HepG2 (cell line): ENCODE results near the gene MAPK11. TPM values are rescaled to one million over a fixed set of nuclear protein-coding genes. Genes with fewer than 3 reads are reported as not detected.

Experiments used
- ATAC-seq: fragments of 200-7000 bp; cut with Tn5 transposase; 3 replicates; pipeline ENCODE4 v1.9.1; 2020; ENCODE audit warnings: mild to moderate bottlenecking, moderate library complexity
- BruUV-seq: library from RNA; stranded (reverse); fragments of 400-500 nt; replicated peaks from 2 replicates; lab custom pipeline; 2021; lab: Mats Ljungman, UMichigan
- CTCF ChIA-PET: fragments of 300-600 bp; formaldehyde crosslinking; extraction: SDS; loops from one replicate; lab custom pipeline; 2021; ENCODE audit warnings: low total read pairs, inconsistent platforms, low intra/inter-chr PET ratio; lab: Yijun Ruan, JAX
- POLR2A ChIA-PET: fragments of 350-600 bp; sonication (Branson Sonifier 250); formaldehyde crosslinking; loops from one replicate; lab custom pipeline; 2020; ENCODE audit warnings: antibody characterized with exemption, inconsistent platforms; lab: Yijun Ruan, JAX
- DNase-seq: peaks from one replicate; pipeline ENCODE4 v3.0.0-alpha.2; 2015; ENCODE audit warnings: low spot score
- FAIRE-seq: peaks from 3 replicates; lab custom pipeline; 2011; peaks lifted over from hg19 to GRCh38; lab: Jason Lieb, UNC
- H2AFZ ChIP-seq: one replicate; pipeline ENCODE4 v1.6.1; 2011; ENCODE audit warnings: low read length, inconsistent platforms
- H3K27ac ChIP-seq: fragments of 300-600 bp; 3 replicates; pipeline ENCODE4 v1.8.0; 2011; ENCODE audit warnings: mixed run types, mild to moderate bottlenecking, mixed read lengths, low read length, inconsistent platforms; ENCODE audit not compliant: insufficient read depth; ENCODE audit errors: extremely low read length
- H3K27me3 ChIP-seq, 2 experiments: fragments of 200-600 bp in 1 of 2; 2 replicates in 1 of 2; 3 replicates in 1 of 2; pipeline versions ENCODE4 v1.6.0 to v1.8.0; 2011; ENCODE audit warnings: low read length in 2 of 2, mild to moderate bottlenecking in 2 of 2, moderate library complexity in 2 of 2, inconsistent platforms in 1 of 2; ENCODE audit not compliant: insufficient read depth in 2 of 2, control insufficient read depth in 1 of 2
- H3K36me3 ChIP-seq, 2 experiments: fragments of 200-600 bp in 1 of 2; replicated peaks in 1 of 2; 2 replicates in 1 of 2; 3 replicates in 1 of 2; pipeline versions ENCODE4 v1.5.1 to v1.8.0; 2011; ENCODE audit warnings: low read length in 2 of 2, inconsistent platforms in 1 of 2; ENCODE audit not compliant: insufficient read depth in 2 of 2, control insufficient read depth in 1 of 2
- H3K4me1 ChIP-seq: 2 replicates; pipeline ENCODE4 v1.5.1; 2012; ENCODE audit warnings: low read length, inconsistent platforms; ENCODE audit not compliant: insufficient read depth
- H3K4me2 ChIP-seq: 2 replicates; pipeline ENCODE4 v1.6.0; 2011; ENCODE audit warnings: low read depth, low read length, inconsistent platforms
- H3K4me3 ChIP-seq, 3 experiments: fragments of 200-600 bp in 1 of 3; sonication (generic), shearing (Covaris generic) in 1 of 3; replicated peaks in 1 of 3; 2 replicates each; pipeline ENCODE4 v1.5.1; 2011 to 2016; ENCODE audit warnings: low read length in 3 of 3, inconsistent platforms in 2 of 3, low read depth in 2 of 3, mild to moderate bottlenecking in 2 of 3, control low read depth in 1 of 3, mixed read lengths in 1 of 3; ENCODE audit not compliant: insufficient read depth in 1 of 3
- H3K79me2 ChIP-seq: one replicate; pipeline ENCODE4 v1.6.1; 2011; ENCODE audit warnings: low read length, inconsistent platforms; ENCODE audit not compliant: insufficient read depth
- H3K9ac ChIP-seq: 2 replicates; pipeline ENCODE4 v1.6.0; 2011; ENCODE audit warnings: mild to moderate bottlenecking, low read depth, low read length, inconsistent platforms; ENCODE audit not compliant: insufficient read depth
- H3K9me3 ChIP-seq: 2 replicates; pipeline ENCODE4 v1.5.1; 2012; ENCODE audit warnings: mild to moderate bottlenecking, low read length
- H4K20me1 ChIP-seq: 2 replicates; pipeline ENCODE4 v1.6.0; 2011; ENCODE audit warnings: inconsistent platforms, mild to moderate bottlenecking, low read length, moderate library complexity; ENCODE audit not compliant: insufficient read depth
- CTCF ChIP-seq: sonication (generic); formaldehyde crosslinking; IDR thresholded peaks from 2 replicates; pipeline ENCODE4 v1.5.0; 2020; ENCODE audit warnings: mild to moderate bottlenecking, missing genetic modification reagents, moderate library complexity
- HNRNPK ChIP-seq: fragments of 200-400 bp; formaldehyde crosslinking; IDR thresholded peaks from 2 replicates; pipeline ENCODE4 v1.6.1; 2018; ENCODE audit warnings: low read length, low read depth, moderate library complexity, mild to moderate bottlenecking; ENCODE audit not compliant: poor library complexity, severe bottlenecking
- HNRNPL ChIP-seq: fragments of 200-400 bp; formaldehyde crosslinking; IDR thresholded peaks from 2 replicates; pipeline ENCODE4 v1.6.1; 2017; ENCODE audit warnings: mild to moderate bottlenecking, low read depth, low read length
- ISX ChIP-seq: sonication (generic); formaldehyde crosslinking; conservative IDR thresholded peaks from 2 replicates; pipeline ENCODE4 v1.5.0; 2020; ENCODE audit warnings: missing genetic modification reagents
- PCBP1 ChIP-seq: fragments of 200-400 bp; formaldehyde crosslinking; IDR thresholded peaks from 2 replicates; pipeline ENCODE4 v1.6.1; 2017; ENCODE audit warnings: mild to moderate bottlenecking, low read depth, low read length, borderline replicate concordance
- PRPF4 ChIP-seq: fragments of 200-400 bp; formaldehyde crosslinking; IDR thresholded peaks from 2 replicates; pipeline ENCODE4 v1.6.1; 2016; ENCODE audit warnings: low read length, low read depth; ENCODE audit not compliant: poor library complexity, severe bottlenecking
- SMC3 ChIP-seq: IDR thresholded peaks from 2 replicates; pipeline ENCODE4 v1.6.1; 2011; ENCODE audit warnings: low read length, improper control_type of control experiment
- ZBTB25 ChIP-seq: IDR thresholded peaks from 2 replicates; pipeline ENCODE4 v1.6.1; 2018; ENCODE audit warnings: missing genetic modification reagents
- ZBTB38 ChIP-seq: sonication (generic); formaldehyde crosslinking; IDR thresholded peaks from 2 replicates; pipeline ENCODE4 v1.5.1; 2020; ENCODE audit warnings: mild to moderate bottlenecking, missing genetic modification reagents
- ZNF224 ChIP-seq: sonication (generic); formaldehyde crosslinking; IDR thresholded peaks from 2 replicates; pipeline ENCODE4 v1.5.0; 2020; ENCODE audit warnings: mild to moderate bottlenecking, missing genetic modification reagents
- ZNF614 ChIP-seq: IDR thresholded peaks from 2 replicates; pipeline ENCODE4 v1.6.1; 2018; ENCODE audit warnings: missing biosample characterization, missing genetic modification reagents, inconsistent platforms, borderline replicate concordance
- ZSCAN25 ChIP-seq: sonication (generic); formaldehyde crosslinking; IDR thresholded peaks from 2 replicates; pipeline ENCODE4 v1.8.0; 2022; ENCODE audit warnings: mild to moderate bottlenecking, missing genetic modification reagents
- WGBS: methylation state at CpG from one replicate; pipeline ENCODE4 v1.1.6; 2017; ENCODE audit warnings: low lambda C conversion rate; 5-methylcytosine and 5-hydroxymethylcytosine counted together
- in situ Hi-C: cut with HindIII; loops from 2 replicates; pipeline ENCODE4 v1.10.0; 2017; ENCODE audit warnings: low pct_unique_long_range_greater_than_20kb; ENCODE audit not compliant: extremely low pct_ligation_motif_present
- intact Hi-C: fragments of 100-400 bp; cut with micrococcal nuclease; formaldehyde crosslinking; loops from one replicate; pipeline ENCODE4 v1.10.0; 2022; ENCODE audit not compliant: unreplicated experiment
- polyA plus RNA-seq, 8 experiments: library from polyadenylated mRNA; depleted of rRNA in 3 of 8; stranded (reverse) in 7 of 8; unstranded in 1 of 8; fragments of >200 nt; fragmentation: Illumina TruSeq in 4 of 8; extraction: Trizol in 4 of 8; gene quantifications; 2 replicates each; pipeline versions ENCODE4 v1.2.1 to v1.2.3, GENCODE V29; 2011 to 2016; ENCODE audit warnings: low read depth in 4 of 8, missing spikeins in 1 of 8, mixed read lengths in 1 of 8; ENCODE audit not compliant: insufficient read depth in 1 of 8
- total RNA-seq, 5 experiments: library from RNA; depleted of rRNA; stranded (reverse); fragments of >200 nt; fragmentation: Illumina TruSeq; extraction: Trizol; gene quantifications; 2 replicates each; pipeline ENCODE4 v1.2.3, GENCODE V29; 2016; ENCODE audit warnings: low read depth in 1 of 5
- TF ChIP-seq, protein P1 (sequence below): sonication (generic); formaldehyde crosslinking; IDR thresholded peaks from 2 replicates; pipeline ENCODE4 v1.4.0; 2020; ENCODE audit warnings: missing genetic modification reagents
- TF ChIP-seq, protein P2 (sequence below): sonication (generic); formaldehyde crosslinking; IDR thresholded peaks from 2 replicates; pipeline ENCODE4 v1.4.0; 2020; ENCODE audit warnings: missing genetic modification reagents, mild to moderate bottlenecking, borderline replicate concordance
- TF ChIP-seq, protein P3 (sequence below): sonication (generic); formaldehyde crosslinking; IDR thresholded peaks from 2 replicates; pipeline ENCODE4 v1.4.0; 2020; ENCODE audit warnings: missing genetic modification reagents

Gene MAPK11
- total and polyA plus RNA-seq, 2 of the 13 experiments (the other 11 are each of a cell fraction or from before 2014, with no cell fraction given), result 0.15 to 0.17 TPM

DNA sequence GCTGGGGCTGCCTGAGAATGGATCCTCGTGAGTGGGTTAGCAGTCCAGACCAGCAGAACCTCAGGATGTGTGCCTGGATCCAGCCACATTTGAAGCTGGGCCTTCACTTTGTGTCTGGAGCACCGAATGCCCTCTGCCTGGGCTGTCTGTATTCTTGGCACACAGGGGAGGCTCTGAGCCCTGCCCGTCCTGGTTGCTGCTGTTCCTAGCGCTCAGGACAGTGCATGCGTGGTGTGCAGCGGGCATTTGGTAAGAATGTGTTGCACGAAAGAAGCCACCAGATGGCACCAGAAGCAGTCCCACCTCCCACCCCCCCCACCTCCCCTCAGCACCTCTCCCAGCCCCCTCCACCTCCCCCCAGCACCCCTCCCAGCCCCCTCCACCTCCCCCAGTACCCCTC, 4.1 kb upstream of the MAPK11 start:
- Histone ChIP-seq H3K36me3 (peaks cover 13 to 18% of the 10 kb centered on the region in 2 experiments; a peak in 4 of 5 replicates), H3K27me3 (peaks cover 6 to 17% of the 10 kb centered on the region in 2 experiments), H4K20me1 (peaks cover 7% of the 10 kb centered on the region; the same call in 1 of the 2 replicates), H3K9ac (no peak overlapping the region), H3K9me3 (no peaks in the 10 kb centered on the region), H3K4me1 (peaks cover 23% of the 10 kb centered on the region), H3K27ac (no peak overlapping the region), H2AFZ (no peak overlapping the region), H3K79me2 (no peaks in the 10 kb centered on the region), H3K4me3 (no peak overlapping the region), H3K4me2 (no peak overlapping the region)
- ChIA-PET POLR2A (no interaction called here), CTCF (interaction anchor here (1.7 to 4.2 kb wide), 2 partner anchors 53 to 68 kb away, joined by 21 to 125 read pairs; partner anchors contain the start of genes DENND6B and PPP6R2)
- WGBS, result 75% methylated on average over 4 of the region's 7 CpGs
- in situ Hi-C loops (no loop called here), intact Hi-C loops (no loop called here)
- FAIRE-seq (no peak), ATAC-seq (peak; percentile 44), DNase-seq (peak; percentile 44)
- BruUV-seq, result no TSS peak
- TF ChIP-seq ZNF614 (CRISPR knock-in tag), result no peak
- TF ChIP-seq ZBTB25 (CRISPR knock-in tag), result no peak
- 0 out of 2 replicates have a peak, but pooled peaks have one; percentile 53 for TF ChIP-seq HNRNPL
- TF ChIP-seq, protein P1, sequence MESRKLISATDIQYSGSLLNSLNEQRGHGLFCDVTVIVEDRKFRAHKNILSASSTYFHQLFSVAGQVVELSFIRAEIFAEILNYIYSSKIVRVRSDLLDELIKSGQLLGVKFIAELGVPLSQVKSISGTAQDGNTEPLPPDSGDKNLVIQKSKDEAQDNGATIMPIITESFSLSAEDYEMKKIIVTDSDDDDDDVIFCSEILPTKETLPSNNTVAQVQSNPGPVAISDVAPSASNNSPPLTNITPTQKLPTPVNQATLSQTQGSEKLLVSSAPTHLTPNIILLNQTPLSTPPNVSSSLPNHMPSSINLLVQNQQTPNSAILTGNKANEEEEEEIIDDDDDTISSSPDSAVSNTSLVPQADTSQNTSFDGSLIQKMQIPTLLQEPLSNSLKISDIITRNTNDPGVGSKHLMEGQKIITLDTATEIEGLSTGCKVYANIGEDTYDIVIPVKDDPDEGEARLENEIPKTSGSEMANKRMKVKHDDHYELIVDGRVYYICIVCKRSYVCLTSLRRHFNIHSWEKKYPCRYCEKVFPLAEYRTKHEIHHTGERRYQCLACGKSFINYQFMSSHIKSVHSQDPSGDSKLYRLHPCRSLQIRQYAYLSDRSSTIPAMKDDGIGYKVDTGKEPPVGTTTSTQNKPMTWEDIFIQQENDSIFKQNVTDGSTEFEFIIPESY (CRISPR knock-in tag), result peak; percentile 99
- peak; percentile 54 for TF ChIP-seq CTCF (CRISPR knock-in tag)
- TF ChIP-seq ZSCAN25, result 0 out of 2 replicates have a peak, but pooled peaks have one; percentile 28
- TF ChIP-seq, protein P2, sequence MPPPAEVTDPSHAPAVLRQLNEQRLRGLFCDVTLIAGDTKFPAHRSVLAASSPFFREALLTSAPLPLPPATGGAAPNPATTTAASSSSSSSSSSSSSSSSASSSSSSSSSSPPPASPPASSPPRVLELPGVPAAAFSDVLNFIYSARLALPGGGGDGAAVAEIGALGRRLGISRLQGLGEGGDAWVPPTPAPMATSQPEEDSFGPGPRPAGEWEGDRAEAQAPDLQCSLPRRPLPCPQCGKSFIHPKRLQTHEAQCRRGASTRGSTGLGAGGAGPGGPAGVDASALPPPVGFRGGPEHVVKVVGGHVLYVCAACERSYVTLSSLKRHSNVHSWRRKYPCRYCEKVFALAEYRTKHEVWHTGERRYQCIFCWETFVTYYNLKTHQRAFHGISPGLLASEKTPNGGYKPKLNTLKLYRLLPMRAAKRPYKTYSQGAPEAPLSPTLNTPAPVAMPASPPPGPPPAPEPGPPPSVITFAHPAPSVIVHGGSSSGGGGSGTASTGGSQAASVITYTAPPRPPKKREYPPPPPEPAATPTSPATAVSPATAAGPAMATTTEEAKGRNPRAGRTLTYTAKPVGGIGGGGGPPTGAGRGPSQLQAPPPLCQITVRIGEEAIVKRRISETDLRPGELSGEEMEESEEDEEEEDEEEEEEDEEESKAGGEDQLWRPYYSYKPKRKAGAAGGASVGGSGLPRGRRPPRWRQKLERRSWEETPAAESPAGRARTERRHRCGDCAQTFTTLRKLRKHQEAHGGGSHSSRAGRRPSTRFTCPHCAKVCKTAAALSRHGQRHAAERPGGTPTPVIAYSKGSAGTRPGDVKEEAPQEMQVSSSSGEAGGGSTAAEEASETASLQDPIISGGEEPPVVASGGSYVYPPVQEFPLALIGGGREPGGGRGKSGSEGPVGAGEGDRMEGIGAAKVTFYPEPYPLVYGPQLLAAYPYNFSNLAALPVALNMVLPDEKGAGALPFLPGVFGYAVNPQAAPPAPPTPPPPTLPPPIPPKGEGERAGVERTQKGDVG (CRISPR knock-in tag), result 0 out of 2 replicates have a peak, but pooled peaks have one; percentile 76
- no peak for TF ChIP-seq ZNF224 (CRISPR knock-in tag)
- TF ChIP-seq ISX (CRISPR knock-in tag), result no peak
- peak; percentile 37; the same call in 1 of the 2 replicates for TF ChIP-seq SMC3
- peak; percentile 95 for TF ChIP-seq ZBTB38
- peak; percentile 74 for TF ChIP-seq HNRNPK
- TF ChIP-seq PCBP1, result peak; percentile 94
- TF ChIP-seq, protein P3, sequence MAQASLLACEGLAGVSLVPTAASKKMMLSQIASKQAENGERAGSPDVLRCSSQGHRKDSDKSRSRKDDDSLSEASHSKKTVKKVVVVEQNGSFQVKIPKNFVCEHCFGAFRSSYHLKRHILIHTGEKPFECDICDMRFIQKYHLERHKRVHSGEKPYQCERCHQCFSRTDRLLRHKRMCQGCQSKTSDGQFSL, result peak; percentile 90
- peak; percentile 43 for TF ChIP-seq PRPF4
